HepG2 (cell line): ENCODE measurements around the gene DOCK2. TPM values are rescaled to one million over a fixed set of nuclear protein-coding genes. Genes with fewer than 3 reads are reported as not detected.

Experiments used
- ATAC-seq: fragments of 200-7000 bp; cut with Tn5 transposase; 3 replicates; pipeline ENCODE4 v1.9.1; 2020; ENCODE audit warnings: mild to moderate bottlenecking, moderate library complexity
- BruUV-seq: library from RNA; stranded (reverse); fragments of 400-500 nt; replicated peaks from 2 replicates; lab custom pipeline; 2021; lab: Mats Ljungman, UMichigan
- CTCF ChIA-PET: fragments of 300-600 bp; formaldehyde crosslinking; extraction: SDS; loops from one replicate; lab custom pipeline; 2021; ENCODE audit warnings: low total read pairs, inconsistent platforms, low intra/inter-chr PET ratio; lab: Yijun Ruan, JAX
- POLR2A ChIA-PET: fragments of 350-600 bp; sonication (Branson Sonifier 250); formaldehyde crosslinking; loops from one replicate; lab custom pipeline; 2020; ENCODE audit warnings: antibody characterized with exemption, inconsistent platforms; lab: Yijun Ruan, JAX
- DNase-seq: peaks from one replicate; pipeline ENCODE4 v3.0.0-alpha.2; 2015; ENCODE audit warnings: low spot score
- FAIRE-seq: peaks from 3 replicates; lab custom pipeline; 2011; peaks lifted over from hg19 to GRCh38; lab: Jason Lieb, UNC
- H2AFZ ChIP-seq: one replicate; pipeline ENCODE4 v1.6.1; 2011; ENCODE audit warnings: low read length, inconsistent platforms
- H3K27ac ChIP-seq: fragments of 300-600 bp; 3 replicates; pipeline ENCODE4 v1.8.0; 2011; ENCODE audit warnings: mixed run types, mild to moderate bottlenecking, mixed read lengths, low read length, inconsistent platforms; ENCODE audit not compliant: insufficient read depth; ENCODE audit errors: extremely low read length
- H3K27me3 ChIP-seq, 2 experiments: fragments of 200-600 bp in 1 of 2; 2 replicates in 1 of 2; 3 replicates in 1 of 2; pipeline versions ENCODE4 v1.6.0 to v1.8.0; 2011; ENCODE audit warnings: low read length in 2 of 2, mild to moderate bottlenecking in 2 of 2, moderate library complexity in 2 of 2, inconsistent platforms in 1 of 2; ENCODE audit not compliant: insufficient read depth in 2 of 2, control insufficient read depth in 1 of 2
- H3K36me3 ChIP-seq, 2 experiments: fragments of 200-600 bp in 1 of 2; replicated peaks in 1 of 2; 2 replicates in 1 of 2; 3 replicates in 1 of 2; pipeline versions ENCODE4 v1.5.1 to v1.8.0; 2011; ENCODE audit warnings: low read length in 2 of 2, inconsistent platforms in 1 of 2; ENCODE audit not compliant: insufficient read depth in 2 of 2, control insufficient read depth in 1 of 2
- H3K4me1 ChIP-seq: 2 replicates; pipeline ENCODE4 v1.5.1; 2012; ENCODE audit warnings: low read length, inconsistent platforms; ENCODE audit not compliant: insufficient read depth
- H3K4me2 ChIP-seq: 2 replicates; pipeline ENCODE4 v1.6.0; 2011; ENCODE audit warnings: low read depth, low read length, inconsistent platforms
- H3K4me3 ChIP-seq, 3 experiments: fragments of 200-600 bp in 1 of 3; sonication (generic), shearing (Covaris generic) in 1 of 3; replicated peaks in 1 of 3; 2 replicates each; pipeline ENCODE4 v1.5.1; 2011 to 2016; ENCODE audit warnings: low read length in 3 of 3, inconsistent platforms in 2 of 3, low read depth in 2 of 3, mild to moderate bottlenecking in 2 of 3, control low read depth in 1 of 3, mixed read lengths in 1 of 3; ENCODE audit not compliant: insufficient read depth in 1 of 3
- H3K79me2 ChIP-seq: one replicate; pipeline ENCODE4 v1.6.1; 2011; ENCODE audit warnings: low read length, inconsistent platforms; ENCODE audit not compliant: insufficient read depth
- H3K9ac ChIP-seq: 2 replicates; pipeline ENCODE4 v1.6.0; 2011; ENCODE audit warnings: mild to moderate bottlenecking, low read depth, low read length, inconsistent platforms; ENCODE audit not compliant: insufficient read depth
- H3K9me3 ChIP-seq: 2 replicates; pipeline ENCODE4 v1.5.1; 2012; ENCODE audit warnings: mild to moderate bottlenecking, low read length
- H4K20me1 ChIP-seq: 2 replicates; pipeline ENCODE4 v1.6.0; 2011; ENCODE audit warnings: inconsistent platforms, mild to moderate bottlenecking, low read length, moderate library complexity; ENCODE audit not compliant: insufficient read depth
- ARNT ChIP-seq: fragments of 450-650 bp; IDR thresholded peaks from 2 replicates; pipeline ENCODE4 v1.6.1; 2017
- CHCHD3 ChIP-seq: sonication (generic); formaldehyde crosslinking; IDR thresholded peaks from 2 replicates; pipeline ENCODE4 v1.8.0; 2022; ENCODE audit warnings: mild to moderate bottlenecking, missing genetic modification reagents, moderate library complexity
- GFI1 ChIP-seq: sonication (generic); formaldehyde crosslinking; IDR thresholded peaks from 2 replicates; pipeline ENCODE4 v1.5.0; 2020; ENCODE audit warnings: missing genetic modification reagents, mild to moderate bottlenecking, borderline replicate concordance
- HDAC1 ChIP-seq: sonication (generic); formaldehyde crosslinking; IDR thresholded peaks from 2 replicates; pipeline ENCODE4 v1.5.1; 2020; ENCODE audit warnings: mild to moderate bottlenecking, missing genetic modification reagents
- MZF1 ChIP-seq: sonication (generic); formaldehyde crosslinking; IDR thresholded peaks from 2 replicates; pipeline ENCODE4 v1.8.1; 2023; ENCODE audit warnings: mild to moderate bottlenecking, missing genetic modification reagents, borderline replicate concordance
- NCOA5 ChIP-seq: sonication (generic); formaldehyde crosslinking; IDR thresholded peaks from 2 replicates; pipeline ENCODE4 v1.4.0; 2020; ENCODE audit warnings: missing genetic modification reagents
- NCOR1 ChIP-seq: fragments of 200-600 bp; sonication (generic); IDR thresholded peaks from 2 replicates; pipeline ENCODE4 v1.7.0; 2017; ENCODE audit warnings: antibody characterized with exemption, low read length, borderline replicate concordance
- RBM22 ChIP-seq: fragments of 200-400 bp; formaldehyde crosslinking; optimal IDR thresholded peaks from 2 replicates; pipeline ENCODE3; 2017; ENCODE audit warnings: mild to moderate bottlenecking, low read length, moderate library complexity
- RCOR2 ChIP-seq: IDR thresholded peaks from 2 replicates; pipeline ENCODE4 v1.6.1; 2016; ENCODE audit warnings: missing biosample characterization, missing genetic modification reagents
- SP1 ChIP-seq, 2 experiments: fragments of 450-650 bp in 1 of 2; sonication (generic) in 1 of 2; formaldehyde crosslinking in 1 of 2; IDR thresholded peaks; 2 replicates each; pipeline versions ENCODE4 v1.4.0 to v1.6.1; 2016 to 2020; ENCODE audit warnings: missing genetic modification reagents in 1 of 2
- TFDP2 ChIP-seq: sonication (generic); formaldehyde crosslinking; IDR thresholded peaks from 2 replicates; pipeline ENCODE4 v1.4.0; 2020; ENCODE audit warnings: missing genetic modification reagents
- YEATS2 ChIP-seq: sonication (generic); formaldehyde crosslinking; IDR thresholded peaks from 2 replicates; pipeline ENCODE4 v1.4.0; 2020; ENCODE audit warnings: missing genetic modification reagents, borderline replicate concordance
- ZBTB8A ChIP-seq: sonication (generic); formaldehyde crosslinking; IDR thresholded peaks from 2 replicates; pipeline ENCODE4 v1.4.0; 2020; ENCODE audit warnings: mild to moderate bottlenecking, low read depth, missing genetic modification reagents, borderline replicate concordance
- ZNF263 ChIP-seq: sonication (generic); formaldehyde crosslinking; IDR thresholded peaks from 2 replicates; pipeline ENCODE4 v1.4.0; 2020; ENCODE audit warnings: missing genetic modification reagents
- ZNF296 ChIP-seq: sonication (generic); formaldehyde crosslinking; conservative IDR thresholded peaks from 2 replicates; pipeline ENCODE4 v1.5.0; 2020; ENCODE audit warnings: mild to moderate bottlenecking, missing genetic modification reagents
- ZNF546 ChIP-seq: sonication (generic); formaldehyde crosslinking; conservative IDR thresholded peaks from 2 replicates; pipeline ENCODE4 v1.8.1; 2023; ENCODE audit warnings: mild to moderate bottlenecking, missing genetic modification reagents
- ZNF570 ChIP-seq: sonication (generic); formaldehyde crosslinking; IDR thresholded peaks from 2 replicates; pipeline ENCODE4 v1.4.0; 2020; ENCODE audit warnings: mild to moderate bottlenecking, missing genetic modification reagents, borderline replicate concordance
- ZNF652 ChIP-seq: IDR thresholded peaks from 2 replicates; pipeline ENCODE4 v1.6.1; 2016; ENCODE audit warnings: low read depth, borderline replicate concordance
- WGBS: methylation state at CpG from one replicate; pipeline ENCODE4 v1.1.6; 2017; ENCODE audit warnings: low lambda C conversion rate; 5-methylcytosine and 5-hydroxymethylcytosine counted together
- in situ Hi-C: cut with HindIII; loops from 2 replicates; pipeline ENCODE4 v1.10.0; 2017; ENCODE audit warnings: low pct_unique_long_range_greater_than_20kb; ENCODE audit not compliant: extremely low pct_ligation_motif_present
- intact Hi-C: fragments of 100-400 bp; cut with micrococcal nuclease; formaldehyde crosslinking; loops from one replicate; pipeline ENCODE4 v1.10.0; 2022; ENCODE audit not compliant: unreplicated experiment
- polyA plus RNA-seq, 8 experiments: library from polyadenylated mRNA; depleted of rRNA in 3 of 8; stranded (reverse) in 7 of 8; unstranded in 1 of 8; fragments of >200 nt; fragmentation: Illumina TruSeq in 4 of 8; extraction: Trizol in 4 of 8; gene quantifications; 2 replicates each; pipeline versions ENCODE4 v1.2.1 to v1.2.3, GENCODE V29; 2011 to 2016; ENCODE audit warnings: low read depth in 4 of 8, missing spikeins in 1 of 8, mixed read lengths in 1 of 8; ENCODE audit not compliant: insufficient read depth in 1 of 8
- total RNA-seq, 5 experiments: library from RNA; depleted of rRNA; stranded (reverse); fragments of >200 nt; fragmentation: Illumina TruSeq; extraction: Trizol; gene quantifications; 2 replicates each; pipeline ENCODE4 v1.2.3, GENCODE V29; 2016; ENCODE audit warnings: low read depth in 1 of 5
- TF ChIP-seq, protein P1 (sequence below): sonication (generic); formaldehyde crosslinking; IDR thresholded peaks from 2 replicates; pipeline ENCODE4 v1.4.0; 2020; ENCODE audit warnings: missing genetic modification reagents, mild to moderate bottlenecking, borderline replicate concordance

Gene DOCK2
- total and polyA plus RNA-seq, 2 of the 13 experiments (the other 11 are each of a cell fraction or from before 2014, with no cell fraction given): not detected

GRCh38 chr5:169881702-169882303 lies 244.7 kb downstream of the DOCK2 start:
- BruUV-seq: no TSS peak
- no peaks in the 10 kb centered on the region for H3K9me3 ChIP-seq
- 19% methylated on average over 5 of the region's 5 CpGs for WGBS
- no peak overlapping the region for H2AFZ ChIP-seq
- H3K4me3 ChIP-seq: no peak overlapping the region
- H3K79me2 ChIP-seq: no peaks in the 10 kb centered on the region
- H3K4me1 ChIP-seq: no peaks in the 10 kb centered on the region
- no peak overlapping the region for H3K27ac ChIP-seq
- in situ Hi-C loops: no loop called here
- intact Hi-C loops: no loop called here
- ATAC-seq (no peak), FAIRE-seq (no peak), DNase-seq (no peak)
- H3K4me2 ChIP-seq: no peak overlapping the region
- no peaks in the 10 kb centered on the region for H3K36me3 ChIP-seq
- ChIA-PET POLR2A (no interaction called here), CTCF (no interaction called here)
- no peak overlapping the region for H3K9ac ChIP-seq
- no peak for TF ChIP-seq GFI1 (CRISPR knock-in tag)
- TF ChIP-seq CHCHD3 (CRISPR knock-in tag): no peak
- no peak for TF ChIP-seq ARNT
- TF ChIP-seq SP1 (IDR thresholded peaks at IDR 0.05): no peak
- no peak for TF ChIP-seq SP1 (CRISPR knock-in tag; IDR thresholded peaks at IDR 0.05)
- TF ChIP-seq HDAC1 (CRISPR knock-in tag): no peak
- TF ChIP-seq, protein P1, sequence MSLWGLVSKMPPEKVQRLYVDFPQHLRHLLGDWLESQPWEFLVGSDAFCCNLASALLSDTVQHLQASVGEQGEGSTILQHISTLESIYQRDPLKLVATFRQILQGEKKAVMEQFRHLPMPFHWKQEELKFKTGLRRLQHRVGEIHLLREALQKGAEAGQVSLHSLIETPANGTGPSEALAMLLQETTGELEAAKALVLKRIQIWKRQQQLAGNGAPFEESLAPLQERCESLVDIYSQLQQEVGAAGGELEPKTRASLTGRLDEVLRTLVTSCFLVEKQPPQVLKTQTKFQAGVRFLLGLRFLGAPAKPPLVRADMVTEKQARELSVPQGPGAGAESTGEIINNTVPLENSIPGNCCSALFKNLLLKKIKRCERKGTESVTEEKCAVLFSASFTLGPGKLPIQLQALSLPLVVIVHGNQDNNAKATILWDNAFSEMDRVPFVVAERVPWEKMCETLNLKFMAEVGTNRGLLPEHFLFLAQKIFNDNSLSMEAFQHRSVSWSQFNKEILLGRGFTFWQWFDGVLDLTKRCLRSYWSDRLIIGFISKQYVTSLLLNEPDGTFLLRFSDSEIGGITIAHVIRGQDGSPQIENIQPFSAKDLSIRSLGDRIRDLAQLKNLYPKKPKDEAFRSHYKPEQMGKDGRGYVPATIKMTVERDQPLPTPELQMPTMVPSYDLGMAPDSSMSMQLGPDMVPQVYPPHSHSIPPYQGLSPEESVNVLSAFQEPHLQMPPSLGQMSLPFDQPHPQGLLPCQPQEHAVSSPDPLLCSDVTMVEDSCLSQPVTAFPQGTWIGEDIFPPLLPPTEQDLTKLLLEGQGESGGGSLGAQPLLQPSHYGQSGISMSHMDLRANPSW (CRISPR knock-in tag): no peak
- no peak for TF ChIP-seq MZF1
- no peak for TF ChIP-seq ZNF546
- TF ChIP-seq NCOR1: no peak
- no peak for TF ChIP-seq TFDP2 (CRISPR knock-in tag)
- no peak for TF ChIP-seq YEATS2 (CRISPR knock-in tag)
- no peak for TF ChIP-seq NCOA5 (CRISPR knock-in tag)
- no peak for TF ChIP-seq ZBTB8A (CRISPR knock-in tag)
- no peak for TF ChIP-seq ZNF263 (CRISPR knock-in tag)
- no peak for TF ChIP-seq RBM22
- no peak for TF ChIP-seq ZNF570 (CRISPR knock-in tag)
- no peak for TF ChIP-seq ZNF652 (CRISPR knock-in tag)
- TF ChIP-seq ZNF296 (CRISPR knock-in tag): no peak
- no peak for TF ChIP-seq RCOR2 (CRISPR knock-in tag)
- no peaks in the 10 kb centered on the region; a peak in 1 of 5 replicates for H3K27me3 ChIP-seq
- H4K20me1 ChIP-seq: no peaks in the 10 kb centered on the region
